Measurements from ENCODE around the gene SLC32A1.

SLC32A1 gene

GRCh38 chr20:38692436-38693411 lies 31.6 kb upstream of the SLC32A1 start:
- no peak overlapping the region for H3K4me3 ChIP-seq (ENCODE audit: low read length)
- no peak for TF ChIP-seq CTCF (IDR thresholded peaks at IDR 0.05; ENCODE audit: insufficient read depth, low read depth, low read length, missing control alignments)
- DNase-seq (ENCODE audit: low read depth) = peak; percentile 80

DNA sequence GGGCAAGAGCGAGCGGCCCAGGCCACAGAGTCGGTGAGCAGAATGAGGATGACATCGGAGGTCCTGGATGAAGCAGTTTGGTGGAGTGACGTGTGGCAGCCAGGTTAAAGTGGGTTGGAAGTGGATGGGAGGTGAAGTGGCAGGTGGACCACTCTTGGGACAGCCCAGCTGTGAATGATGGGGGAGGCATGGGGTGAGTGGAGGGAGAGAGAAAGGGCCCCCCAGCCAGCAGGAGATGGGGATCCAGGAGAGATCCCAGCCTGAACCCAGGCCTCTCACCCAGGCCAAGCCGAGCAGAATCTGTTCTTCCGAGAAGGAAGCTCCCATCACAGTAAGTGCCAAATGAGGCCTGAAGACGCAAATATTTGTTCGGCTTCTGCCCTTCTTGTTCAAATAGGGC lies 27.0 kb upstream of the SLC32A1 start:
- no peak overlapping the region for H3K4me3 ChIP-seq (ENCODE audit: low read length)
- TF ChIP-seq CTCF (IDR thresholded peaks at IDR 0.05; ENCODE audit: insufficient read depth, low read depth, low read length, missing control alignments) = no peak
- DNase-seq (ENCODE audit: low read depth) = no peak

- no peak overlapping the region for H3K4me3 ChIP-seq (ENCODE audit: low read length)
- no peak for TF ChIP-seq CTCF (IDR thresholded peaks at IDR 0.05; ENCODE audit: insufficient read depth, low read depth, low read length, missing control alignments)
- no peak for DNase-seq (ENCODE audit: low read depth)
Observed at GRCh38 chr20:38698541-38698940, 25.7 kb upstream of the SLC32A1 start.

- DNase-seq (ENCODE audit: low read depth) = no peak
- no peak overlapping the region for H3K4me3 ChIP-seq (ENCODE audit: low read length)
- TF ChIP-seq CTCF (IDR thresholded peaks at IDR 0.05; ENCODE audit: insufficient read depth, low read depth, low read length, missing control alignments) = no peak
Observed at GRCh38 chr20:38700141-38700540, 24.1 kb upstream of the SLC32A1 start.

- H3K4me3 ChIP-seq (ENCODE audit: low read length) = no peak overlapping the region
- TF ChIP-seq CTCF (IDR thresholded peaks at IDR 0.05; ENCODE audit: insufficient read depth, low read depth, low read length, missing control alignments) = no peak
- DNase-seq (ENCODE audit: low read depth) = no peak
Observed at GRCh38 chr20:38700926-38701325, 23.4 kb upstream of the SLC32A1 start.

GRCh38 chr20:38703526-38703925 lies 20.8 kb upstream of the SLC32A1 start:
- no peak for TF ChIP-seq CTCF (IDR thresholded peaks at IDR 0.05; ENCODE audit: insufficient read depth, low read depth, low read length, missing control alignments)
- H3K4me3 ChIP-seq (ENCODE audit: low read length) = no peak overlapping the region
- DNase-seq (ENCODE audit: low read depth) = no peak

DNA sequence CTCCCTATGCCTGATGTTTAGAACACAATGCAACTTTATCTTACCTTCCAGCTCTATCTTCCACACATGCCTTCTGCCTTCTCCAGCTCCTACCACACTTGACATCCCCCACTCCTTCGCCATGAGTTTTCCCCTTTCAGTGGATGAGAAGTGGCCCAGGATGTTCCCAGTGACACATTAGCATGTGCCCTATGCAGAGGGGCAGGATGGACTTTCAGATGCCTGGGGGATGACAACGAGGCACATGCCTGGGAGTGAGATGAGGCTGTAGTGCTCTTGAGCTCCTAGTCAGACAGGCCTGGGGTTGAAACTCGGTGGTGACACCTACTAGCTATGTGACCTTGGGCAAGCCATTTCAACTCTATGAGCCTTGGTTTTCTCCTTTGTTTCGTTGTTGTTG lies 20.1 kb upstream of the SLC32A1 start:
- DNase-seq (ENCODE audit: low read depth) = no peak
- TF ChIP-seq CTCF (IDR thresholded peaks at IDR 0.05; ENCODE audit: insufficient read depth, low read depth, low read length, missing control alignments) = no peak

More for the DNA sequence above, 20.1 kb upstream of the SLC32A1 start:
- no peak overlapping the region for H3K4me3 ChIP-seq (ENCODE audit: low read length)
